PC-9 (cell line): Measurements from ENCODE around the gene PCLO. TPM values are rescaled to one million over a fixed set of nuclear protein-coding genes. Genes with fewer than 3 reads are reported as not detected.

ENCODE experiments used
- BruUV-seq: library from RNA; stranded (reverse); fragments of 400-500 nt; replicated peaks from 2 replicates; lab custom pipeline; 2021; lab: Mats Ljungman, UMichigan
- CTCF ChIA-PET: fragments of 300-600 bp; sonication (Branson Sonifier 250); formaldehyde crosslinking; loops from one replicate; lab custom pipeline; 2022; ENCODE audit warnings: antibody characterized with exemption; lab: Charles Lee
- POLR2A ChIA-PET: fragments of 300-600 bp; sonication (Branson Sonifier 250); formaldehyde crosslinking; loops from one replicate; lab custom pipeline; 2022; ENCODE audit warnings: antibody characterized with exemption; ENCODE audit not compliant: unreplicated experiment; lab: Charles Lee
- DNase-seq, 2 experiments: peaks; one replicate each; pipeline versions ENCODE4 v3.0.0 to v3.0.0-alpha.2; 2015 to 2022; ENCODE audit warnings: mixed read lengths in 1 of 2
- H2AFZ ChIP-seq: fragments of 200-600 bp; sonication (generic); 2 replicates; pipeline ENCODE4 v1.8.1; 2017; ENCODE audit warnings: antibody characterized with exemption
- H3F3A ChIP-seq: fragments of 200-600 bp; sonication (generic); 2 replicates; pipeline ENCODE4 v1.8.1; 2017; ENCODE audit warnings: antibody characterized with exemption, mild to moderate bottlenecking, low read depth; ENCODE audit not compliant: insufficient read depth
- H3K27ac ChIP-seq: fragments of 200-600 bp; sonication (generic); 2 replicates; pipeline ENCODE4 v1.6.1; 2016; ENCODE audit warnings: mixed run types
- H3K27me3 ChIP-seq: fragments of 200-600 bp; sonication (generic); 2 replicates; pipeline ENCODE4 v1.6.1; 2016; ENCODE audit warnings: low read depth, mixed run types; ENCODE audit not compliant: insufficient read depth
- H3K36me3 ChIP-seq: fragments of 200-600 bp; sonication (generic); 2 replicates; pipeline ENCODE4 v1.6.1; 2016; ENCODE audit warnings: low read depth, mixed run types
- H3K4me1 ChIP-seq: fragments of 200-600 bp; sonication (generic); replicated peaks from 2 replicates; pipeline ENCODE4 v1.6.1; 2016; ENCODE audit warnings: mixed run types; ENCODE audit not compliant: insufficient read depth
- H3K4me2 ChIP-seq: fragments of 200-600 bp; sonication (generic); 2 replicates; pipeline ENCODE4 v1.6.1; 2017; ENCODE audit warnings: mixed run types
- H3K4me3 ChIP-seq: fragments of 200-600 bp; sonication (generic); 2 replicates; pipeline ENCODE4 v1.6.1; 2016; ENCODE audit warnings: mixed run types
- H3K79me2 ChIP-seq: fragments of 200-600 bp; sonication (generic); 2 replicates; pipeline ENCODE4 v1.6.1; 2017; ENCODE audit warnings: low read depth, mixed run types
- H3K9me2 ChIP-seq: fragments of 200-600 bp; sonication (generic); 2 replicates; pipeline ENCODE4 v1.8.1; 2017; ENCODE audit warnings: mild to moderate bottlenecking; ENCODE audit not compliant: insufficient read depth
- H3K9me3 ChIP-seq: fragments of 200-600 bp; sonication (generic); 2 replicates; pipeline ENCODE4 v1.8.1; 2016; ENCODE audit warnings: low read depth; ENCODE audit not compliant: insufficient read depth
- H4K20me1 ChIP-seq: fragments of 200-600 bp; sonication (generic); 2 replicates; pipeline ENCODE4 v1.8.1; 2017; ENCODE audit not compliant: insufficient read depth
- EZH2 ChIP-seq: fragments of 200-600 bp; sonication (generic); IDR thresholded peaks from 2 replicates; pipeline ENCODE4 v1.8.0; 2017; ENCODE audit warnings: antibody characterized with exemption, low read depth
- intact Hi-C: fragments of 100-400 bp; cut with micrococcal nuclease; formaldehyde crosslinking; loops from one replicate; pipeline ENCODE4 v1.10.0; 2022; ENCODE audit not compliant: unreplicated experiment
- total RNA-seq: library from RNA; stranded (reverse); gene quantifications from 2 replicates; pipeline ENCODE4 v1.2.3, GENCODE V29; 2021
- TF ChIP-seq, protein P1 (sequence below): fragments of 200-600 bp; sonication (generic); conservative IDR thresholded peaks from 2 replicates; pipeline ENCODE4 v1.6.1; 2017; ENCODE audit warnings: mixed run types, antibody characterized with exemption, mild to moderate bottlenecking, moderate library complexity

Gene PCLO
- total RNA-seq, 1 experiment from 2014 or later: 4.0 TPM

DNA sequence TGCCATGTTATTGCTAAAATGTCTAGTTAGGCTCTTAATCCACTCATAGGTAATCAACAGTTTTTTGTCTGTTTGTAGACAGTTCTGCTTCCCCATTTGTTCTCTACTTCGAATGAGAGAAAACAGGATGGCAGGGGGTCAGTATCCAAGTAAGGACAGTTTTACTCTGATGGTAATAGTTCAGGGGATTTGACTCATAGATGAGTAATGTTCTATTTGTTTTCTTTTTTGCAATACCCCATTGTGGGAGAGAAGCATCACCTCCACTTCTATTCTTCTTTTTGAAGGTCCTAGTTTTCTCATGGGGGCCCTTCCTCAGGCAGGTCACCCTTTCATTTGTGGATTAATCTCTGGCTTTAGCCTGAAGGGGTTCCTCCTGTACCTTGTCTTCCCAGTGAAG lies 13.9 kb downstream of the PCLO start:
- H3K27ac ChIP-seq: no peak overlapping the region
- ChIA-PET CTCF (no interaction called here), POLR2A (no interaction called here)
- H3F3A ChIP-seq: no peaks in the 10 kb centered on the region
- 0 out of 2 replicates have a peak, but pooled peaks cover 8% of the 10 kb centered on the region for H3K4me1 ChIP-seq
- H3K36me3 ChIP-seq: no peaks in the 10 kb centered on the region
- no peaks in the 10 kb centered on the region for H3K79me2 ChIP-seq
- no TSS peak for BruUV-seq
- H3K9me3 ChIP-seq: no peaks in the 10 kb centered on the region
- H3K9me2 ChIP-seq: no peaks in the 10 kb centered on the region
- no peaks in the 10 kb centered on the region for H4K20me1 ChIP-seq
- no peak overlapping the region for H3K4me3 ChIP-seq
- no peak overlapping the region for H2AFZ ChIP-seq
- peak in 1 of 2 experiments; percentile 37 for DNase-seq
- H3K27me3 ChIP-seq: no peaks in the 10 kb centered on the region
- H3K4me2 ChIP-seq: no peak overlapping the region
- TF ChIP-seq, protein P1, sequence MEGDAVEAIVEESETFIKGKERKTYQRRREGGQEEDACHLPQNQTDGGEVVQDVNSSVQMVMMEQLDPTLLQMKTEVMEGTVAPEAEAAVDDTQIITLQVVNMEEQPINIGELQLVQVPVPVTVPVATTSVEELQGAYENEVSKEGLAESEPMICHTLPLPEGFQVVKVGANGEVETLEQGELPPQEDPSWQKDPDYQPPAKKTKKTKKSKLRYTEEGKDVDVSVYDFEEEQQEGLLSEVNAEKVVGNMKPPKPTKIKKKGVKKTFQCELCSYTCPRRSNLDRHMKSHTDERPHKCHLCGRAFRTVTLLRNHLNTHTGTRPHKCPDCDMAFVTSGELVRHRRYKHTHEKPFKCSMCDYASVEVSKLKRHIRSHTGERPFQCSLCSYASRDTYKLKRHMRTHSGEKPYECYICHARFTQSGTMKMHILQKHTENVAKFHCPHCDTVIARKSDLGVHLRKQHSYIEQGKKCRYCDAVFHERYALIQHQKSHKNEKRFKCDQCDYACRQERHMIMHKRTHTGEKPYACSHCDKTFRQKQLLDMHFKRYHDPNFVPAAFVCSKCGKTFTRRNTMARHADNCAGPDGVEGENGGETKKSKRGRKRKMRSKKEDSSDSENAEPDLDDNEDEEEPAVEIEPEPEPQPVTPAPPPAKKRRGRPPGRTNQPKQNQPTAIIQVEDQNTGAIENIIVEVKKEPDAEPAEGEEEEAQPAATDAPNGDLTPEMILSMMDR: no peak
- no peak for TF ChIP-seq EZH2
- intact Hi-C loops: no loop called here

DNA sequence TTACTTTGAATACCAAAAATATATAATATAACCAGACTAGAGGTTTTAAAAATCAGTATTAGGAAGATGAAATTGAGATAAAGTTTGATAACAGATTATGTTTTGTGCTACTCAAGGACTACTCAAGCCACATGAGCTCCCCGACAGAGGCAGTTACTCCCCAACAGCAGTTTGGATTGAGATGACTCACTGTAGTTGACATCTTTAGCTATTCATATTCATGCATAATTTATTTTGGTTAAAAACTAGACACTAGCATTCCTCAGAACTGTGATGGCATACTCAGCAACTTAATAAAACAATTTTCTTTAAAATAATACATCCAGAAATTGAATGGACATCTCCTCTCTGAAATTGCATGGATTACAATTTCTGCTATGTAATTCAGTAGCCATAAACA lies 19.6 kb downstream of the PCLO start:
- H3K4me1 ChIP-seq: no peaks in the 10 kb centered on the region
- no peaks in the 10 kb centered on the region for H3K9me2 ChIP-seq
- no peaks in the 10 kb centered on the region for H3F3A ChIP-seq
- no peaks in the 10 kb centered on the region for H3K27me3 ChIP-seq
- H2AFZ ChIP-seq: no peak overlapping the region
- H3K4me3 ChIP-seq: no peak overlapping the region
- BruUV-seq: no TSS peak
- intact Hi-C loops: no loop called here
- H3K27ac ChIP-seq: no peak overlapping the region
- H4K20me1 ChIP-seq: no peaks in the 10 kb centered on the region
- no peaks in the 10 kb centered on the region for H3K79me2 ChIP-seq
- DNase-seq: no peak
- ChIA-PET CTCF (no interaction called here), POLR2A (no interaction called here)
- H3K36me3 ChIP-seq: no peaks in the 10 kb centered on the region
- TF ChIP-seq EZH2: no peak
- TF ChIP-seq, protein P1: no peak
- no peaks in the 10 kb centered on the region for H3K9me3 ChIP-seq
- H3K4me2 ChIP-seq: no peak overlapping the region

DNA sequence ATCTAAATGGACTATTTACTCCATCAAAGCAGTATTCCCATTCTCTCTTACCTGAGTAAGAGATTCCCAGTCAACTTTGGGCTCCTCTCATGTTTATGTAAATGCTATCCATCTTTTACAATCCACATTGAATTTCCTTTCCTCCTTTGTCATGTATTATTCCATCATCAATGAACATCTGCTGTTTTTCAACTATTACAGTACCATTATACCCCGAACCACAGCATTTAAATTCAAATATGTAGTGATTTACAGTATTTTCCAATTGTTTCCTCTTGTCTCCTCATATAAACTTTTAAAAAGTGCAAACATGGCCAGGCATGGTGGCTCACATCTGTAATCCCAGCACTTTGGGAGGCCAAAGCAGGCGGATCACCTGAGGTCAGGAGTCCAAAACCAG lies 20.3 kb downstream of the PCLO start:
- H3K4me3 ChIP-seq: no peak overlapping the region
- H3K27ac ChIP-seq: no peak overlapping the region
- H3K4me2 ChIP-seq: no peak overlapping the region
- POLR2A ChIA-PET: no interaction called here
- no peaks in the 10 kb centered on the region for H3F3A ChIP-seq
- intact Hi-C loops: no loop called here
- H2AFZ ChIP-seq: no peak overlapping the region
- H3K9me2 ChIP-seq: no peaks in the 10 kb centered on the region
- no peak for TF ChIP-seq EZH2
- TF ChIP-seq, protein P1: no peak
- H3K4me1 ChIP-seq: no peaks in the 10 kb centered on the region
- no peaks in the 10 kb centered on the region for H4K20me1 ChIP-seq
- H3K36me3 ChIP-seq: no peaks in the 10 kb centered on the region
- H3K27me3 ChIP-seq: no peaks in the 10 kb centered on the region
- CTCF ChIA-PET: no interaction called here
- DNase-seq: no peak
- no peaks in the 10 kb centered on the region for H3K9me3 ChIP-seq
- H3K79me2 ChIP-seq: no peaks in the 10 kb centered on the region
- no TSS peak for BruUV-seq
